Neural cell (in vitro differentiated cells): ENCODE measurements around the gene MAP3K7CL.

Source experiments
- CTCF ChIP-seq: fragments of 450-650 bp; IDR thresholded peaks from 2 replicates; pipeline ENCODE4 v1.5.1; 2014; ENCODE audit warnings: antibody characterized with exemption, mild to moderate bottlenecking, moderate library complexity; ENCODE audit not compliant: poor library complexity, severe bottlenecking
- RAD21 ChIP-seq: fragments of 450-650 bp; conservative IDR thresholded peaks from 2 replicates; pipeline ENCODE4 v1.6.1; 2014; ENCODE audit warnings: antibody characterized with exemption, mild to moderate bottlenecking, moderate library complexity

GRCh38 chr21:29189353-29189752 lies 58.9 kb downstream of the MAP3K7CL start:
- TF ChIP-seq CTCF (no peak), RAD21 (no peak)
